Osteoblast (primary cell): ENCODE results near the gene CSTA. TPM values are rescaled to one million over a fixed set of nuclear protein-coding genes. Genes with fewer than 3 reads are reported as not detected.

Source experiments
- DNase-seq: peaks from one replicate; pipeline ENCODE4 v3.0.0; 2011; ENCODE audit warnings: low spot score, mixed read lengths; ENCODE audit not compliant: insufficient read length; ENCODE audit errors: missing footprints
- H2AFZ ChIP-seq: 2 replicates; pipeline ENCODE4 v1.6.0; 2011; ENCODE audit warnings: mild to moderate bottlenecking, low read length
- H3K27ac ChIP-seq: 2 replicates; pipeline ENCODE4 v1.5.1; 2011; ENCODE audit warnings: mild to moderate bottlenecking, low read depth, low read length, moderate library complexity
- H3K27me3 ChIP-seq: 2 replicates; pipeline ENCODE4 v1.6.0; 2012; ENCODE audit warnings: mild to moderate bottlenecking, control low read depth, inconsistent platforms, low read length, moderate library complexity; ENCODE audit not compliant: insufficient read depth
- H3K36me3 ChIP-seq: 2 replicates; pipeline ENCODE4 v1.5.1; 2011; ENCODE audit warnings: mild to moderate bottlenecking, low read length, control low read depth, moderate library complexity; ENCODE audit not compliant: insufficient read depth
- H3K4me1 ChIP-seq: 2 replicates; pipeline ENCODE4 v1.5.1; 2011; ENCODE audit warnings: mild to moderate bottlenecking, low read length, control low read depth, moderate library complexity; ENCODE audit not compliant: insufficient read depth
- H3K4me2 ChIP-seq: 2 replicates; pipeline ENCODE4 v1.6.0; 2011; ENCODE audit warnings: mild to moderate bottlenecking, low read length; ENCODE audit not compliant: insufficient read depth
- H3K4me3 ChIP-seq: fragments of 200-600 bp; sonication (generic); 3 replicates; pipeline ENCODE4 v1.5.1; 2012; ENCODE audit warnings: mild to moderate bottlenecking, low read length, inconsistent platforms; ENCODE audit not compliant: insufficient read depth
- H3K79me2 ChIP-seq: 2 replicates; pipeline ENCODE4 v1.6.0; 2012; ENCODE audit warnings: mild to moderate bottlenecking, low read length, control low read depth, inconsistent platforms; ENCODE audit not compliant: insufficient read depth
- H3K9me3 ChIP-seq: 2 replicates; pipeline ENCODE4 v1.5.1; 2011; ENCODE audit warnings: low read depth, low read length, control low read depth
- H4K20me1 ChIP-seq: 2 replicates; pipeline ENCODE4 v1.6.0; 2012; ENCODE audit warnings: mild to moderate bottlenecking, low read length, control low read depth; ENCODE audit not compliant: insufficient read depth
- CTCF ChIP-seq: IDR thresholded peaks from 2 replicates; pipeline ENCODE4 v1.5.1; 2011; ENCODE audit warnings: mild to moderate bottlenecking, low read depth, low read length, moderate library complexity; ENCODE audit errors: extremely low read depth
- total RNA-seq: library from RNA; depleted of rRNA; stranded (reverse); fragments of >200 nt; gene quantifications from 2 replicates; pipeline ENCODE4 v1.2.3, GENCODE V29; 2012

CSTA gene
- total RNA-seq, 1 donor: 18.1 TPM

- H2AFZ ChIP-seq: no peak overlapping the region
- no peak overlapping the region for H3K4me2 ChIP-seq
- TF ChIP-seq CTCF: no peak
- no peak for DNase-seq
- H3K36me3 ChIP-seq: no peaks in the 10 kb centered on the region
- no peaks in the 10 kb centered on the region for H3K9me3 ChIP-seq
- H3K27ac ChIP-seq: no peak overlapping the region
- H3K79me2 ChIP-seq: no peaks in the 10 kb centered on the region
- no peak overlapping the region for H3K4me3 ChIP-seq
- peaks cover 6% of the 10 kb centered on the region for H3K27me3 ChIP-seq
- H4K20me1 ChIP-seq: no peaks in the 10 kb centered on the region
- no peaks in the 10 kb centered on the region for H3K4me1 ChIP-seq
Observed at GRCh38 chr3:122307094-122307687, 17.9 kb upstream of the CSTA start.

- H3K79me2 ChIP-seq: no peaks in the 10 kb centered on the region
- no peak overlapping the region for H3K27ac ChIP-seq
- no peak overlapping the region for H2AFZ ChIP-seq
- no peaks in the 10 kb centered on the region for H3K4me1 ChIP-seq
- no peak overlapping the region for H3K4me3 ChIP-seq
- peaks cover 6% of the 10 kb centered on the region for H3K27me3 ChIP-seq
- H3K9me3 ChIP-seq: no peaks in the 10 kb centered on the region
- no peak for DNase-seq
- H4K20me1 ChIP-seq: no peaks in the 10 kb centered on the region
- no peaks in the 10 kb centered on the region for H3K36me3 ChIP-seq
- no peak overlapping the region for H3K4me2 ChIP-seq
- TF ChIP-seq CTCF: no peak
Observed at GRCh38 chr3:122307976-122308375, 17.1 kb upstream of the CSTA start.

GRCh38 chr3:122310361-122310760, 14.7 kb upstream of the CSTA start:
- no peak for TF ChIP-seq CTCF
- Histone ChIP-seq H3K4me1 (peaks cover 4% of the 10 kb centered on the region), H3K4me3 (no peak overlapping the region), H3K9me3 (no peaks in the 10 kb centered on the region), H3K79me2 (no peaks in the 10 kb centered on the region), H2AFZ (no peak overlapping the region), H3K27me3 (peaks cover 6% of the 10 kb centered on the region), H4K20me1 (no peaks in the 10 kb centered on the region), H3K36me3 (no peaks in the 10 kb centered on the region), H3K27ac (no peak overlapping the region), H3K4me2 (no peak overlapping the region)
- DNase-seq: no peak

GRCh38 chr3:122312826-122313225, 12.2 kb upstream of the CSTA start:
- TF ChIP-seq CTCF: no peak
- no peaks in the 10 kb centered on the region for H3K27me3 ChIP-seq
- H2AFZ ChIP-seq: no peak overlapping the region
- peaks cover 4% of the 10 kb centered on the region for H3K4me1 ChIP-seq
- no peaks in the 10 kb centered on the region for H3K79me2 ChIP-seq
- H3K4me2 ChIP-seq: no peak overlapping the region
- no peaks in the 10 kb centered on the region for H4K20me1 ChIP-seq
- no peak overlapping the region for H3K4me3 ChIP-seq
- H3K36me3 ChIP-seq: no peaks in the 10 kb centered on the region
- no peak overlapping the region for H3K27ac ChIP-seq
- no peak for DNase-seq
- no peaks in the 10 kb centered on the region for H3K9me3 ChIP-seq
